Duodenal mucosa (tissue), 2 donors: ENCODE measurements around the gene PKD1L1.

Experiments used
- H3K27ac ChIP-seq: one replicate; pipeline ENCODE4 v1.7.0; 2013; ENCODE audit warnings: low read depth, low read length
- H3K27me3 ChIP-seq, 2 donors: one replicate each; pipeline ENCODE4 v1.7.0; 2013; ENCODE audit warnings: low read length in 2 of 2, control low read depth in 1 of 2; ENCODE audit not compliant: insufficient read depth in 2 of 2, control insufficient read depth in 1 of 2
- H3K36me3 ChIP-seq, 2 donors: one replicate each; pipeline ENCODE4 v1.7.0; 2013; ENCODE audit warnings: low read length in 2 of 2, control low read depth in 1 of 2; ENCODE audit not compliant: insufficient read depth in 2 of 2, control insufficient read depth in 1 of 2
- H3K4me1 ChIP-seq, 2 donors: one replicate each; pipeline ENCODE4 v1.7.0; 2013; ENCODE audit warnings: low read length in 2 of 2, control low read depth in 1 of 2; ENCODE audit not compliant: insufficient read depth in 2 of 2, control insufficient read depth in 1 of 2
- H3K4me3 ChIP-seq, 2 donors: one replicate each; pipeline ENCODE4 v1.7.0; 2013; ENCODE audit warnings: low read length in 2 of 2, low read depth in 1 of 2
- H3K9ac ChIP-seq, 2 donors: one replicate each; pipeline ENCODE4 v1.7.0; 2013; ENCODE audit warnings: low read length in 2 of 2, low read depth in 1 of 2
- H3K9me3 ChIP-seq, 2 donors: one replicate each; pipeline ENCODE4 v1.7.0; 2013; ENCODE audit warnings: low read length in 2 of 2, control low read depth in 1 of 2; ENCODE audit not compliant: control insufficient read depth in 1 of 2

Gene PKD1L1

GRCh38 chr7:47787249-47788069, 160.8 kb downstream of the PKD1L1 start:
- H3K9ac ChIP-seq = no peak overlapping the region
- no peaks in the 10 kb centered on the region for H3K36me3 ChIP-seq
- H3K27me3 ChIP-seq = no peaks in the 10 kb centered on the region
- H3K27ac ChIP-seq = no peak overlapping the region
- no peak overlapping the region for H3K4me3 ChIP-seq
- no peaks in the 10 kb centered on the region for H3K9me3 ChIP-seq
- peaks cover 0 to 8% of the 10 kb centered on the region in 2 donors for H3K4me1 ChIP-seq

- peaks cover 0 to 8% of the 10 kb centered on the region in 2 donors for H3K4me1 ChIP-seq
- H3K27ac ChIP-seq = peak overlapping the region; percentile 67
- H3K9ac ChIP-seq = no peak overlapping the region
- H3K9me3 ChIP-seq = no peaks in the 10 kb centered on the region
- H3K4me3 ChIP-seq = no peak overlapping the region
- no peaks in the 10 kb centered on the region for H3K36me3 ChIP-seq
- H3K27me3 ChIP-seq = no peaks in the 10 kb centered on the region
These were observed 161.6 kb downstream of the PKD1L1 start for GRCh38 chr7:47786557-47787248.

GRCh38 chr7:47785923-47786556, 162.2 kb downstream of the PKD1L1 start:
- Histone ChIP-seq H3K4me1 (peaks cover 0 to 8% of the 10 kb centered on the region in 2 donors), H3K36me3 (no peaks in the 10 kb centered on the region), H3K27ac (peak overlapping the region; percentile 67)

DNA sequence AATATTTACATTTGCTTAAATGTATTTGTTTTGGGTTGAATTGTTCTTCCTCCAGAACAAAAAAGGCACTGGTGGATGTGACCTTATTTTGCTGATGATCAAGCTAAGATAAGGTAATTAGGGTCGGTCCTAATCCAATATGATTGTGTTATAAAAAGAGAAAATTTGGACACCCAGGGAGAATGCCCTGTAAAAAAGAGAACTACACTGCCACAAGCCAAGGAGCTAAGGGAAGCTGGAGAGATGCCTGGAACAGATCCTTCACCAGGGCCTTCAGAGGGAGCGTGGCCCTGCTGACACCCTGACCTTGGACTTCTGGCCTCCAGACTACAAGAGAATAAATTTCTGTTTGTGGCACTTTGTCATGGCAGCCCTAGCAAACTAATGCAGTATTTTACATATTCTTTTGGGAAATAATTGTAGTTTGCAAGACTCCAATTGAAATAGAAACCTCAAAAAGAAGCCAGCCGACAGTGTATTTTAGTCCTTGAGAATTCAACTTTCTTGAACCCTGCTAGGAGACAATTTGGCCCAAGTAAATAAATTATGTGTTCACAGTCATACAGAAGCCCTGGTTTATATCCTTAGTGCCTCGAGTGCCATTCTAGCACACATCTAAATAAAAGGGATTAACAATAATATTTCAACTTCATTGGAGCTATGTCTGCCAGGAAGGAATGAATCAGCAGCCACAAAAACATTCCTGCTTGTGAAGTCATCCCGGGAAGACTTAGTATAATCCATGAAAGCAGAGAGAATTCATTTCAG, 164.6 kb downstream of the PKD1L1 start:
- H3K36me3 ChIP-seq = no peaks in the 10 kb centered on the region
- H3K9me3 ChIP-seq = no peaks in the 10 kb centered on the region
- no peaks in the 10 kb centered on the region for H3K27me3 ChIP-seq
- H3K4me3 ChIP-seq = no peak overlapping the region
- H3K27ac ChIP-seq = no peak overlapping the region
- no peak overlapping the region for H3K9ac ChIP-seq
- peaks cover 0 to 13% of the 10 kb centered on the region in 2 donors for H3K4me1 ChIP-seq

More at GRCh38 chr7:47785923-47786556, 162.2 kb downstream of the PKD1L1 start:
- no peaks in the 10 kb centered on the region for H3K9me3 ChIP-seq
- H3K9ac ChIP-seq = no peak overlapping the region
- no peaks in the 10 kb centered on the region for H3K27me3 ChIP-seq
- no peak overlapping the region for H3K4me3 ChIP-seq

DNA sequence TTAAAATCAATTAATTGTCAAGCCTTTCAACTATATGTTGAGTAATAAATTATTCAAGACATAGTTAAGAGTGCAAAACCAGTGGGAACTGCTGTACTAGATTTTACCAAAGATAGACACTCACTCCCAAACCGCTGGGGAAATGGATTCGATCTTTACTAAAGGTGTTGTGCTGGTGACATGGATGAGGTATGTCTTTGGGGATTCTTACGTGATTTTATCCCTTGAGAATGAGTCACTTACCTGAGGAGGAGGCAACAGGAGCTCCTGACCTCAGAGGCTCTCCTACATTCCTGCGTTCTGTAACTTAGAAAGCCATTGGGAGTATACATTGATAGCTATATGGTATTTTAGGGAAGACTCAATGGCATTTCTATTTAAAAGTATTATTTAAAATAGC, 165.5 kb downstream of the PKD1L1 start:
- Histone ChIP-seq H3K36me3 (no peaks in the 10 kb centered on the region), H3K4me1 (peaks cover 0 to 22% of the 10 kb centered on the region in 2 donors), H3K9ac (no peak overlapping the region), H3K27me3 (no peaks in the 10 kb centered on the region), H3K4me3 (no peak overlapping the region), H3K27ac (no peak overlapping the region), H3K9me3 (no peaks in the 10 kb centered on the region)

- Histone ChIP-seq H3K4me3 (no peak overlapping the region), H3K27ac (no peak overlapping the region), H3K4me1 (peaks cover 0 to 23% of the 10 kb centered on the region in 2 donors), H3K9ac (no peak overlapping the region), H3K27me3 (no peaks in the 10 kb centered on the region), H3K36me3 (no peaks in the 10 kb centered on the region), H3K9me3 (peaks cover 0 to 2% of the 10 kb centered on the region in 2 donors)
These were observed 166.2 kb downstream of the PKD1L1 start for GRCh38 chr7:47782022-47782421.

DNA sequence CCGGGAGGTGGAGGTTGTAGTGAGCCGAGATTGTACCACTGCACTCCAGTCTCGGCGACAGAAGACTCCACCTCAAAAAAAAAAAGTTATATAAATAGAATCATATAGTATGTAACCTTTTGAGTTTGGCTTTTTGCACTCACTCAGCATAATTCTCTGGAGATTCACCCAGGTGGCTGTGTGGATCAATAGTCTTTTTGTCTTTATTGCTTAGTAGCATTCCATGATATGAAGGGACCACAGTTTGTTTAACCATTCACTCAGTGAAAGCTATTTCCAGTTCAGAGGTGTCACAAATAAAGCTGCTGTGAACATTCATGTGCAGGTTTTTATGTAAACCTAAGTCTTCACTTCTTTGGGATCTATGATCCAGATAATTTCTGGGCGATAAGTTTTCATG, 167.7 kb downstream of the PKD1L1 start:
- H3K27ac ChIP-seq = no peak overlapping the region
- H3K4me1 ChIP-seq = peaks cover 0 to 15% of the 10 kb centered on the region in 2 donors
- H3K9ac ChIP-seq = no peak overlapping the region
- peaks cover 0 to 2% of the 10 kb centered on the region in 2 donors for H3K9me3 ChIP-seq
- H3K27me3 ChIP-seq = no peaks in the 10 kb centered on the region
- no peak overlapping the region for H3K4me3 ChIP-seq
- no peaks in the 10 kb centered on the region for H3K36me3 ChIP-seq

- Histone ChIP-seq H3K9me3 (peaks cover 0 to 2% of the 10 kb centered on the region in 2 donors), H3K36me3 (no peaks in the 10 kb centered on the region), H3K27me3 (no peaks in the 10 kb centered on the region), H3K4me3 (no peak overlapping the region), H3K9ac (no peak overlapping the region), H3K27ac (no peak overlapping the region), H3K4me1 (peaks cover 0 to 15% of the 10 kb centered on the region in 2 donors)
These were observed 168.9 kb downstream of the PKD1L1 start for GRCh38 chr7:47779341-47779771.

DNA sequence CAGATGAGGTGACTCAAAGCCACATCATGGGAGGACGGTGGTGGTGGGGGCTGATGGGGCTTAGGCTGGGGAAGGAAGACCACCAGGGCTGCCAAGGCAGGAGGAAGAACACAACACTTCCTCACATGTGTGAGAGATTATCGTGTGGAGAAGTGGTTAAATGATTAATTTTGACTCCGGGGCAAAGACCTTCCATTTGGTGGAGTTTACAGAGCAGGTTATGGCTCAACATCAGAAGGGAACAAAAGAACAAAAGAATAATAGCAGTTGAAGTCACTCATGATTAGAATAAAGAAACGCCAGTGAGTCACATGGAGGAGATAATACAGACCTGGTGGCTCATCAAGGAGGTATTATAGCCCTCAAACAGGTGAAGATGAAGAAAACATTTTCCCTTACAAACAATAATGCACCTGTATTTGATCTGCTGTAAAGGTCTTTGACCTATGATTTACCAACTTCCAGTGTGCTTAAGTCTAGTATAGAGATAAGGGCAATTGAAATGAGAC, 170.1 kb downstream of the PKD1L1 start:
- H3K27ac ChIP-seq = no peak overlapping the region
- peaks cover 0 to 2% of the 10 kb centered on the region in 2 donors for H3K9me3 ChIP-seq
- H3K27me3 ChIP-seq = no peaks in the 10 kb centered on the region
- H3K4me3 ChIP-seq = no peak overlapping the region
- no peaks in the 10 kb centered on the region for H3K36me3 ChIP-seq
- peaks cover 0 to 15% of the 10 kb centered on the region in 2 donors for H3K4me1 ChIP-seq
- no peak overlapping the region for H3K9ac ChIP-seq
